HCT116 (cell line): ENCODE results near the gene KDM5C. TPM values are rescaled to one million over a fixed set of nuclear protein-coding genes. Genes with fewer than 3 reads are reported as not detected.

ENCODE experiments used
- ATAC-seq: fragments of 200-7000 bp; cut with Tn5 transposase; 2 replicates; pipeline ENCODE4 v1.9.1; 2020; ENCODE audit warnings: mild to moderate bottlenecking, moderate library complexity
- BruUV-seq: library from RNA; stranded (reverse); fragments of 400-500 nt; replicated peaks from 2 replicates; lab custom pipeline; 2021; lab: Mats Ljungman, UMichigan
- CTCF ChIA-PET: fragments of 300-600 bp; sonication (Branson Sonifier 250); formaldehyde crosslinking; loops from one replicate; lab custom pipeline; 2021; ENCODE audit warnings: antibody characterized with exemption; lab: Charles Lee
- POLR2A ChIA-PET: fragments of 300-600, 350-600 bp; sonication (Branson Sonifier 250); formaldehyde crosslinking; loops from one replicate; lab custom pipeline; 2021; ENCODE audit warnings: antibody characterized with exemption; lab: Charles Lee
- RAD21 ChIA-PET, 2 experiments: fragments of 300-600 bp; sonication (Branson Sonifier 250); formaldehyde crosslinking; loops; one replicate each; lab custom pipeline; 2023; ENCODE audit warnings: low total read pairs in 2 of 2; ENCODE audit not compliant: uncharacterized antibody in 2 of 2, unreplicated experiment in 2 of 2, low non-redundant PET in 1 of 2; lab: Charles Lee
- DNase-seq: peaks from one replicate; pipeline ENCODE4 v3.0.0-alpha.2; 2010; ENCODE audit warnings: low read depth, low spot score
- H2AFZ ChIP-seq: fragments of 200-600 bp; shearing (Covaris generic), sonication (generic); 2 replicates; pipeline ENCODE4 v1.6.1; 2017; ENCODE audit warnings: low read depth, mixed run types, mixed read lengths, antibody characterized with exemption, low read length; ENCODE audit not compliant: poor library complexity, severe bottlenecking
- H3K27ac ChIP-seq: 2 replicates; pipeline ENCODE4 v1.5.1; 2012; ENCODE audit warnings: low read depth, low read length
- H3K27me3 ChIP-seq: fragments of 200-600 bp; sonication (generic); 2 replicates; pipeline ENCODE4 v1.6.1; 2016; ENCODE audit warnings: mixed run types, low read length, mixed read lengths; ENCODE audit not compliant: insufficient read depth
- H3K36me3 ChIP-seq, 2 experiments: fragments of 200-500 bp in 1 of 2; fragments of 200-600 bp in 1 of 2; sonication (Bioruptor generic) in 1 of 2; sonication (generic) in 1 of 2; 2 replicates each; pipeline versions ENCODE4 v1.5.1 to v1.6.1; 2014 to 2016; ENCODE audit warnings: low read length in 2 of 2, inconsistent platforms in 1 of 2, mixed read lengths in 1 of 2, mixed run types in 1 of 2; ENCODE audit not compliant: insufficient read depth in 2 of 2, control insufficient read depth in 1 of 2
- H3K4me1 ChIP-seq, 2 experiments: fragments of 200-600 bp in 1 of 2; sonication (generic) in 1 of 2; 2 replicates each; pipeline versions ENCODE4 v1.5.1 to v1.6.1; 2012 to 2017; ENCODE audit warnings: low read length in 2 of 2, inconsistent platforms in 1 of 2, mild to moderate bottlenecking in 1 of 2, mixed read lengths in 1 of 2, mixed run types in 1 of 2, moderate library complexity in 1 of 2; ENCODE audit not compliant: insufficient read depth in 2 of 2, control insufficient read depth in 1 of 2
- H3K4me2 ChIP-seq: fragments of 200-600 bp; sonication (generic); 2 replicates; pipeline ENCODE4 v1.6.1; 2017; ENCODE audit warnings: mixed run types, low read length, mixed read lengths
- H3K4me3 ChIP-seq, 2 experiments: fragments of 200-600 bp in 1 of 2; sonication (generic) in 1 of 2; replicated peaks in 1 of 2; 2 replicates each; pipeline ENCODE4 v1.5.1; 2011 to 2016; ENCODE audit warnings: low read length in 2 of 2, control low read depth in 1 of 2, low read depth in 1 of 2, mild to moderate bottlenecking in 1 of 2, mixed read lengths in 1 of 2, mixed run types in 1 of 2
- H3K79me2 ChIP-seq: fragments of 200-600 bp; sonication (generic); 2 replicates; pipeline ENCODE4 v1.6.1; 2017; ENCODE audit warnings: mild to moderate bottlenecking, mixed run types, low read length, moderate library complexity, mixed read lengths; ENCODE audit not compliant: insufficient read depth
- H3K9ac ChIP-seq: fragments of 200-600 bp; sonication (generic); 2 replicates; pipeline ENCODE4 v1.6.1; 2016; ENCODE audit warnings: low read length, mixed read lengths
- H3K9me2 ChIP-seq: fragments of 200-600 bp; sonication (generic), shearing (Covaris generic); 2 replicates; pipeline ENCODE4 v1.6.1; 2017; ENCODE audit warnings: mixed run types, mild to moderate bottlenecking, moderate library complexity; ENCODE audit not compliant: insufficient read depth
- H3K9me3 ChIP-seq, 2 experiments: fragments of 200-500 bp in 1 of 2; fragments of 200-600 bp in 1 of 2; sonication (Bioruptor generic) in 1 of 2; sonication (generic) in 1 of 2; 2 replicates each; pipeline ENCODE4 v1.6.1; 2014 to 2017; ENCODE audit warnings: low read length in 2 of 2, mixed read lengths in 2 of 2, inconsistent platforms in 1 of 2, low read depth in 1 of 2, mild to moderate bottlenecking in 1 of 2, mixed run types in 1 of 2, moderate library complexity in 1 of 2; ENCODE audit not compliant: control insufficient read depth in 1 of 2, insufficient read depth in 1 of 2
- H4K20me1 ChIP-seq: fragments of 200-600 bp; sonication (generic), shearing (Covaris generic); 2 replicates; pipeline ENCODE4 v1.6.1; 2017; ENCODE audit warnings: mixed run types, mild to moderate bottlenecking, moderate library complexity; ENCODE audit not compliant: insufficient read depth
- CEBPB ChIP-seq: IDR thresholded peaks from 2 replicates; pipeline ENCODE4 v1.6.1; 2012; ENCODE audit warnings: low read depth
- EGR1 ChIP-seq: IDR thresholded peaks from 2 replicates; pipeline ENCODE4 v1.6.1; 2012; ENCODE audit warnings: low read depth
- EZH2 ChIP-seq: fragments of 200-600 bp; sonication (generic); IDR thresholded peaks from 2 replicates; pipeline ENCODE4 v1.6.1; 2017; ENCODE audit warnings: antibody characterized with exemption, mixed run types
- POLR2A ChIP-seq: IDR thresholded peaks from 2 replicates; pipeline ENCODE4 v1.7.0; 2011; ENCODE audit warnings: borderline replicate concordance; ENCODE audit not compliant: insufficient read depth, insufficient read length; ENCODE audit errors: extremely low read depth
- POLR2AphosphoS5 ChIP-seq: IDR thresholded peaks from 2 replicates; pipeline ENCODE4 v1.6.1; 2011; ENCODE audit warnings: mild to moderate bottlenecking, low read depth, low read length, moderate library complexity
- RAD21 ChIP-seq: IDR thresholded peaks from 2 replicates; pipeline ENCODE4 v1.6.1; 2012; ENCODE audit warnings: low read depth, mild to moderate bottlenecking
- SIN3A ChIP-seq: IDR thresholded peaks from 2 replicates; pipeline ENCODE4 v1.6.1; 2012; ENCODE audit warnings: low read depth
- SRF ChIP-seq: IDR thresholded peaks from 2 replicates; pipeline ENCODE4 v1.6.1; 2012; ENCODE audit warnings: low read depth
- YY1 ChIP-seq: IDR thresholded peaks from 2 replicates; pipeline ENCODE4 v1.6.1; 2011; ENCODE audit warnings: low read length, low read depth, moderate library complexity, mild to moderate bottlenecking; ENCODE audit not compliant: insufficient replicate concordance; ENCODE audit errors: extremely low read depth
- intact Hi-C: fragments of 100-400 bp; cut with micrococcal nuclease; formaldehyde crosslinking; loops from 2 replicates; pipeline ENCODE4 v1.10.0; 2022
- total RNA-seq: library from RNA; stranded (reverse); gene quantifications from one replicate; pipeline ENCODE4 v1.2.1, GENCODE V29; 2021; ENCODE audit not compliant: unreplicated experiment
- TF ChIP-seq, protein P1 (sequence below), 3 experiments: fragments of 200-600 bp in 1 of 3; sonication (generic) in 1 of 3; IDR thresholded peaks in 2 of 3; conservative IDR thresholded peaks in 1 of 3; 2 replicates each; pipeline ENCODE4 v1.5.1; 2012 to 2017; ENCODE audit warnings: low read depth in 2 of 3, low read length in 2 of 3, antibody characterized with exemption in 1 of 3, borderline replicate concordance in 1 of 3, control low read depth in 1 of 3, mild to moderate bottlenecking in 1 of 3, mixed read lengths in 1 of 3, mixed run types in 1 of 3, moderate library complexity in 1 of 3; ENCODE audit not compliant: insufficient read depth in 1 of 3
- TF ChIP-seq, protein P2 (sequence below): IDR thresholded peaks from 2 replicates; pipeline ENCODE4 v1.6.1; 2011; ENCODE audit warnings: mild to moderate bottlenecking, low read length, moderate library complexity; ENCODE audit not compliant: insufficient replicate concordance; ENCODE audit errors: extremely low read depth

The KDM5C gene
- total RNA-seq, 1 experiment from 2014 or later, result 72.9 TPM

DNA sequence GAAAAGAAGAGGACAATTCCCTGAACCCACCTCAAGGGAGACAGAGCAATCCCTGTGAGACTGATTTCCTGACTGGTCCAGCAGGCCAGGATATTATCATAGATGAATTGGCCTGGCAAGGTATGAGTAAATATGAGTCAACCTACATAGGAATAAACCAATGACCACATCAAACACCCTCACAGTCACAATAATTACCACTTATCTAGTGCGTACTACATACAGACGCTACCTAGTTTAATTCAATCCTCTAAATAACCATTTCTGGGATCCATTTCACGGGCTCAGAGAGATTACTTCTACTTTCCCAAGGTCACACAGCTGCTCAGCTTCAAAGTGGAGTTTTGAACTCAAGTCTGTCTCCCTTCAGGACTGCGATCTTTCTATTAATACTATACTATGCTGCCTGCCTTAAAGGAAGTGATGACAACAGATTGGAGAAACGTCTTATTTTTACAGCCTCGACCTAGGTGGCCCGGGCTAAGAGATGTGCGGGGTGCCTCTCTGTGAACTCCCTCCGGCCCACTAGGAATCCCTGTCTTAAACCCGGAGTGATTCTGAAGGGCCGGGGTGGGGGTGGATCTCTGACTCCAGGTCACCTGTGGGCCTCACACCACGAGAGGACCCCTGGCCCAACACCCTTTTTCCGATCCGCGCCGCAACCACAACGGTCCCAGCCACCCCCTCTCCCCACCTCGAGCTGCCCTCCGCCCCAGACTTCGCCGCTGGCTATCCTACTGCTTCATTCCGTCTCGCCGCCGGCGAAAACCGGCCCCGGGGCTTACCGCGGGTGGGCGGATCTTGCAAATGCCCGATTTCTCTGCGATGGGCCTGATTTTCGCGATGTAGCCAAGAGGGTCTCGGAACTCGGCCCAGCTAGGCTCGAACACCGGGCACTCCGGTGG is 800 bp downstream of the KDM5C start:
- peaks cover 8 to 15% of the 10 kb centered on the region in 2 experiments for H3K4me1 ChIP-seq
- intact Hi-C loops, result no loop called here
- ChIA-PET CTCF (no interaction called here), RAD21 (no interaction called here), POLR2A (interaction anchor here (0.6 kb wide), 1 partner anchor 142 kb away, joined by 3 read pairs; the partner anchor contains the start of gene TSPYL2)
- H3K4me2 ChIP-seq, result peak overlapping the region; percentile 82
- H3K9me2 ChIP-seq, result no peaks in the 10 kb centered on the region
- peaks cover 0 to 5% of the 10 kb centered on the region in 2 experiments; a peak in 1 of 4 replicates for H3K36me3 ChIP-seq
- BruUV-seq, result no TSS peak
- H2AFZ ChIP-seq, result no peak overlapping the region
- H3K27me3 ChIP-seq, result no peaks in the 10 kb centered on the region
- H4K20me1 ChIP-seq, result peaks cover 7% of the 10 kb centered on the region; the same call in 1 of the 2 replicates
- peak overlapping the region; percentile 87 for H3K9ac ChIP-seq
- ATAC-seq, result peak; percentile 61
- TF ChIP-seq, protein P1, sequence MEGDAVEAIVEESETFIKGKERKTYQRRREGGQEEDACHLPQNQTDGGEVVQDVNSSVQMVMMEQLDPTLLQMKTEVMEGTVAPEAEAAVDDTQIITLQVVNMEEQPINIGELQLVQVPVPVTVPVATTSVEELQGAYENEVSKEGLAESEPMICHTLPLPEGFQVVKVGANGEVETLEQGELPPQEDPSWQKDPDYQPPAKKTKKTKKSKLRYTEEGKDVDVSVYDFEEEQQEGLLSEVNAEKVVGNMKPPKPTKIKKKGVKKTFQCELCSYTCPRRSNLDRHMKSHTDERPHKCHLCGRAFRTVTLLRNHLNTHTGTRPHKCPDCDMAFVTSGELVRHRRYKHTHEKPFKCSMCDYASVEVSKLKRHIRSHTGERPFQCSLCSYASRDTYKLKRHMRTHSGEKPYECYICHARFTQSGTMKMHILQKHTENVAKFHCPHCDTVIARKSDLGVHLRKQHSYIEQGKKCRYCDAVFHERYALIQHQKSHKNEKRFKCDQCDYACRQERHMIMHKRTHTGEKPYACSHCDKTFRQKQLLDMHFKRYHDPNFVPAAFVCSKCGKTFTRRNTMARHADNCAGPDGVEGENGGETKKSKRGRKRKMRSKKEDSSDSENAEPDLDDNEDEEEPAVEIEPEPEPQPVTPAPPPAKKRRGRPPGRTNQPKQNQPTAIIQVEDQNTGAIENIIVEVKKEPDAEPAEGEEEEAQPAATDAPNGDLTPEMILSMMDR (IDR thresholded peaks at IDR 0.05 in 2 of 3, conservative IDR thresholded peaks at IDR 0.05 in 1 of 3; ENCODE audit: borderline replicate concordance in 1 of 3, insufficient read depth in 1 of 3, low read depth in 2 of 3, low read length in 2 of 3), result no peak
- TF ChIP-seq POLR2A (no peak), RAD21 (no peak), YY1 (no peak), EZH2 (no peak), POLR2AphosphoS5 (no peak), CEBPB (no peak), EGR1 (no peak), SIN3A (no peak), SRF (no peak)
- TF ChIP-seq, protein P2, sequence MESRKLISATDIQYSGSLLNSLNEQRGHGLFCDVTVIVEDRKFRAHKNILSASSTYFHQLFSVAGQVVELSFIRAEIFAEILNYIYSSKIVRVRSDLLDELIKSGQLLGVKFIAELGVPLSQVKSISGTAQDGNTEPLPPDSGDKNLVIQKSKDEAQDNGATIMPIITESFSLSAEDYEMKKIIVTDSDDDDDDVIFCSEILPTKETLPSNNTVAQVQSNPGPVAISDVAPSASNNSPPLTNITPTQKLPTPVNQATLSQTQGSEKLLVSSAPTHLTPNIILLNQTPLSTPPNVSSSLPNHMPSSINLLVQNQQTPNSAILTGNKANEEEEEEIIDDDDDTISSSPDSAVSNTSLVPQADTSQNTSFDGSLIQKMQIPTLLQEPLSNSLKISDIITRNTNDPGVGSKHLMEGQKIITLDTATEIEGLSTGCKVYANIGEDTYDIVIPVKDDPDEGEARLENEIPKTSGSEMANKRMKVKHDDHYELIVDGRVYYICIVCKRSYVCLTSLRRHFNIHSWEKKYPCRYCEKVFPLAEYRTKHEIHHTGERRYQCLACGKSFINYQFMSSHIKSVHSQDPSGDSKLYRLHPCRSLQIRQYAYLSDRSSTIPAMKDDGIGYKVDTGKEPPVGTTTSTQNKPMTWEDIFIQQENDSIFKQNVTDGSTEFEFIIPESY, result no peak
- H3K79me2 ChIP-seq, result peaks cover 46% of the 10 kb centered on the region
- no peaks in the 10 kb centered on the region for H3K9me3 ChIP-seq
- peak overlapping the region; percentile 68 for H3K27ac ChIP-seq
- H3K4me3 ChIP-seq, result peak overlapping the region; percentile 80 to 81
- DNase-seq, result peak; percentile 28
